LNCaP clone FGC (cell line): Measurements from ENCODE around the gene CRYGN.

Experiments
- DNase-seq: peaks from one replicate; pipeline ENCODE4 v3.0.0-alpha.2; 2011; ENCODE audit warnings: low read depth
- H3K4me3 ChIP-seq: 2 replicates; pipeline ENCODE4 v1.5.1; 2011; ENCODE audit warnings: mild to moderate bottlenecking, low read depth, low read length, control low read depth
- TF ChIP-seq, protein P1 (sequence below): IDR thresholded peaks from 2 replicates; pipeline ENCODE4 v1.5.1; 2012; ENCODE audit warnings: mild to moderate bottlenecking; ENCODE audit not compliant: control insufficient read depth, insufficient read depth; ENCODE audit errors: extremely low read depth

Gene CRYGN

GRCh38 chr7:151440799-151441445 is 981 bp upstream of the CRYGN start:
- DNase-seq, result no peak
- H3K4me3 ChIP-seq, result no peak overlapping the region
- TF ChIP-seq, protein P1, sequence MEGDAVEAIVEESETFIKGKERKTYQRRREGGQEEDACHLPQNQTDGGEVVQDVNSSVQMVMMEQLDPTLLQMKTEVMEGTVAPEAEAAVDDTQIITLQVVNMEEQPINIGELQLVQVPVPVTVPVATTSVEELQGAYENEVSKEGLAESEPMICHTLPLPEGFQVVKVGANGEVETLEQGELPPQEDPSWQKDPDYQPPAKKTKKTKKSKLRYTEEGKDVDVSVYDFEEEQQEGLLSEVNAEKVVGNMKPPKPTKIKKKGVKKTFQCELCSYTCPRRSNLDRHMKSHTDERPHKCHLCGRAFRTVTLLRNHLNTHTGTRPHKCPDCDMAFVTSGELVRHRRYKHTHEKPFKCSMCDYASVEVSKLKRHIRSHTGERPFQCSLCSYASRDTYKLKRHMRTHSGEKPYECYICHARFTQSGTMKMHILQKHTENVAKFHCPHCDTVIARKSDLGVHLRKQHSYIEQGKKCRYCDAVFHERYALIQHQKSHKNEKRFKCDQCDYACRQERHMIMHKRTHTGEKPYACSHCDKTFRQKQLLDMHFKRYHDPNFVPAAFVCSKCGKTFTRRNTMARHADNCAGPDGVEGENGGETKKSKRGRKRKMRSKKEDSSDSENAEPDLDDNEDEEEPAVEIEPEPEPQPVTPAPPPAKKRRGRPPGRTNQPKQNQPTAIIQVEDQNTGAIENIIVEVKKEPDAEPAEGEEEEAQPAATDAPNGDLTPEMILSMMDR, result no peak

DNA sequence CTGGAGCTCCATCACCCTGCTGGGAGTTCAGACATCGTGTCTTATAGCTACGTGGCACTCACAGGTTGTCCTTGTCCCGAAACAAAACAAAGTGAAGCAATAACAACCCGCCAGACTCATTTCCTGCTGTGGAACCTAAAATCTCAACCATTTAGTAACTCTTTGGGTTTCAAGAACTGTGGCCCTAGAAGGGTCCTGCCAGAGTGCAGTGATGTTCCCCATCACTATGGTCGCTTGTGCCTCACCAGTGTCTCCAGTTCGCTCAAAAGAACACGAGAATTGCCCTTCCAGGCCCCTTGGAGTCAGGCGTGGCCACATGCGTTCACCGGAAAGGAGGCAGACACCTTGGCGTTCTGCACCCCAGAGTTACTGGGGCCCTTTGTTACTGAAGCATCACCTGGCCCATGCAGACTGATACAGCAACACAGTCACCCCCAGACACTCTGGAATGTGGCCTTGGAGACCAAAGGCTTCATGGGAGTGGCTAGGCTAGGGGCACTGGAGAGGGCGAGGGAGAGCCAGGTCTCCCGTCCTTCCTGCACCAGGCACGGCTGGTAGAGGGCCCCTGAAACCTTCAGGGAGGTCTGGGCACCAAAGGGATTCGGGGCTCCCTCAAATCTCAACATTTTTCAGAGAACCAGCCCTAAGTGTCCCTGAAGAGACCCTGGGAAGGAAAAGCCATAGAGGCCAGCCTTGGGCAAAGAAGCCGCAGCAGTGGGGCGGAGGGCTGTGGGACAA is 908 bp downstream of the CRYGN start:
- TF ChIP-seq, protein P1, result no peak
- no peak overlapping the region for H3K4me3 ChIP-seq
- no peak for DNase-seq

GRCh38 chr7:151437866-151438516 is 1.9 kb downstream of the CRYGN start:
- no peak for DNase-seq
- TF ChIP-seq, protein P1, result no peak
- no peak overlapping the region for H3K4me3 ChIP-seq

DNA sequence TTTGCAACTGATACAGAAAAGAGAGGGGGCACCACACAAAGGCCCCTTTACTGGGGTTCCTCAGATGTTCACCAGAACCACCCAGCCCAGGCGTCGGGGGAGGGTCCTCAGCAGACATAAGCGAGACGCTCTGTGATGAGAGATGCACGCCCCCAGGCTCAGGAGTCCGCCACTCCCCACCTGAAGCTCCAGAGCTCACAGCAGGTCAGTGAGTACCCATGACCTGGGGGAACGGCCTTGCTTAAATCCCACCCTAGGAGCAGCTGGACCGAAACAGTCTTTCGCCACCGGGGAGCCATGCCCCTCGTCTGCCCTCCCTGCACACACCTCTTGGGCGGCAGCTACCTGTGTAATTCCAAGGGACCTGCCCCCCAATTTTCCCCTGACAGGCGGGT is 2.8 kb downstream of the CRYGN start:
- no peak for DNase-seq
- H3K4me3 ChIP-seq, result no peak overlapping the region
- TF ChIP-seq, protein P1, result no peak

DNA sequence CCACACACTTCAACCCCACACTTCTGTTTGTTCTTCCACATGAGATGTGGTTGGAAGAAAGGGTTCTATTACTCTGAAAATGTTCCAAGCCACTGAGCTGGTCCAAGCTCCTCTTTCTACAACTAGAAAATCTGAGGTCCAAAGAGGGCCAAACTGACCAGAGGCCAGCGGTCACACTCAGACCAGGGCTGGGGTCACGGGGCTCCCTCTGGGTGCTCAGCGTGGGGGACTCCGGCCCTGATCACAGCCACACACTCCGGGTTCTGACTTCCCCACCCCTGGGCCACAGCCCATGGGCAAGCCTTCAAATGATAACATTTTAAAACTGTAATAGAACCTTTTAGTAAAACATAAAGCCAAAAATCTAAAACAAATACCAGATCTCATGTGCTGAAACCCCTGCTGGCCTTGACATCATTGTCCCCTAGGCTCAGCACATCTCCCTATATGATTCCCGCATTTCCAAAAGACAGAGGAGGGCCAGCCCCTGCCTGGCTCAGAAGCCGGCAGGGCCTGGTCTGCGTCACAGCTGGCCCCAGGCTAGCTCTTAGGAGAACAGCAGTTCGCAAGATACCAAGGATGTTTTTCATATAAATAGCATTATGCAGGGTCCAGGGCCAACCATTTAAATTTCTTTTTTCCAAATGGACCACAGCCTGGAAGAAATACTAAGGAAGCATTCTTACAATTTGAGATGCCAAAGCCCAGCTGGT is 3.3 kb downstream of the CRYGN start:
- TF ChIP-seq, protein P1, result no peak
- no peak for DNase-seq

GRCh38 chr7:151435971-151436370 is 4.0 kb downstream of the CRYGN start:
- TF ChIP-seq, protein P1, result no peak
- no peak overlapping the region for H3K4me3 ChIP-seq
- DNase-seq, result no peak

More for the DNA sequence above, 3.3 kb downstream of the CRYGN start:
- no peak overlapping the region for H3K4me3 ChIP-seq
